AML-193 (cell line): ENCODE data around the gene MXRA7.
A peak's percentile ranks its signal among the peaks of the same experiment; 100 is the strongest.
"Not testable (repeated sequence)": the region's sequence is repeated elsewhere in the genome, so short reads cannot be mapped to it uniquely, and the experiment has no call there.

Experiments used
- DNase-seq, 2 experiments: peaks; one replicate each; lab custom pipeline; 2025; lab: John Stamatoyannopoulos, UW

Gene MXRA7

GRCh38 chr17:76735586-76736348 is 25.0 kb upstream of the MXRA7 start:
- DNase-seq, result no peak

GRCh38 chr17:76735006-76735405 is 24.2 kb upstream of the MXRA7 start:
- DNase-seq, result peak; percentile 18 to 47

GRCh38 chr17:76734080-76734840 is 23.5 kb upstream of the MXRA7 start:
- DNase-seq, result peak; percentile 70 to 73

GRCh38 chr17:76733618-76733957 is 22.8 kb upstream of the MXRA7 start:
- no peak for DNase-seq

- no peak for DNase-seq
These were observed 22.2 kb upstream of the MXRA7 start for GRCh38 chr17:76732734-76733617.

GRCh38 chr17:76731800-76732733 is 21.3 kb upstream of the MXRA7 start:
- not testable (repeated sequence) for DNase-seq

GRCh38 chr17:76727745-76728456 is 17.1 kb upstream of the MXRA7 start:
- peak; percentile 27 to 51 for DNase-seq

GRCh38 chr17:76726776-76727718 is 16.3 kb upstream of the MXRA7 start, which contains the start of gene METTL23:
TSS of gene METTL23 (plus strand) at chr17:76726839. CDS start at chr17:76729711, 2,872 bp downstream.
- peak; percentile 53 to 69 for DNase-seq

- DNase-seq, result peak; percentile 98 to 99
These were observed 15.5 kb upstream of the MXRA7 start, which contains the start of gene JMJD6 for GRCh38 chr17:76726231-76726775. TSS of gene JMJD6 (minus strand) at chr17:76726606. CDS start at chr17:76726475, 131 bp downstream.

- peak; percentile 68 to 69 for DNase-seq
These were observed 14.9 kb upstream of the MXRA7 start for GRCh38 chr17:76725580-76726230.

GRCh38 chr17:76723812-76724211 is 13.0 kb upstream of the MXRA7 start:
- DNase-seq, result no peak

GRCh38 chr17:76722977-76723376 is 12.2 kb upstream of the MXRA7 start:
- not testable (repeated sequence) for DNase-seq

GRCh38 chr17:76722279-76722678 is 11.5 kb upstream of the MXRA7 start:
- DNase-seq, result no peak

GRCh38 chr17:76721463-76721862 is 10.7 kb upstream of the MXRA7 start:
- no peak for DNase-seq

- no peak for DNase-seq
These were observed 10.2 kb upstream of the MXRA7 start for GRCh38 chr17:76720941-76721340.

- DNase-seq, result no peak
These were observed 9.4 kb upstream of the MXRA7 start for GRCh38 chr17:76720211-76720610.

GRCh38 chr17:76718516-76718915 is 7.8 kb upstream of the MXRA7 start:
- DNase-seq, result no peak

GRCh38 chr17:76716839-76717215 is 6.1 kb upstream of the MXRA7 start:
- no peak for DNase-seq
